Liver (tissue), 9 donors: Measurements from ENCODE around the gene GRID1. TPM values are rescaled to one million over a fixed set of nuclear protein-coding genes. Genes with fewer than 3 reads are reported as not detected.

Experiments used
- DNase-seq: peaks from one replicate; pipeline ENCODE4 v3.0.0-alpha.2; 2017; ENCODE audit warnings: low spot score
- H3K27ac ChIP-seq, 2 donors: one replicate each; pipeline ENCODE4 v1.7.0; 2013; ENCODE audit warnings: inconsistent platforms in 2 of 2, low read length in 2 of 2, control low read depth in 1 of 2, low read depth in 1 of 2, mild to moderate bottlenecking in 1 of 2
- H3K27me3 ChIP-seq, 4 donors: one replicate each; pipeline versions ENCODE4 v1.6.1 to v1.7.0; 2013; ENCODE audit warnings: low read length in 3 of 4, inconsistent platforms in 1 of 4, mild to moderate bottlenecking in 1 of 4, moderate library complexity in 1 of 4; ENCODE audit not compliant: control insufficient read depth in 4 of 4, insufficient read depth in 4 of 4
- H3K36me3 ChIP-seq, 4 donors: one replicate each; pipeline versions ENCODE4 v1.6.1 to v1.7.0; 2013; ENCODE audit warnings: low read length in 3 of 4, mild to moderate bottlenecking in 3 of 4, low read depth in 1 of 4, moderate library complexity in 1 of 4; ENCODE audit not compliant: control insufficient read depth in 4 of 4, insufficient read depth in 3 of 4
- H3K4me1 ChIP-seq, 4 donors: one replicate each; pipeline versions ENCODE4 v1.6.1 to v1.7.0; 2013; ENCODE audit warnings: low read length in 3 of 4, mild to moderate bottlenecking in 3 of 4, moderate library complexity in 1 of 4; ENCODE audit not compliant: control insufficient read depth in 4 of 4, insufficient read depth in 4 of 4
- H3K4me3 ChIP-seq, 3 donors: one replicate each; pipeline versions ENCODE4 v1.6.1 to v1.7.0; 2013; ENCODE audit warnings: low read length in 3 of 3, control low read depth in 1 of 3, low read depth in 1 of 3, mild to moderate bottlenecking in 1 of 3
- H3K9ac ChIP-seq, 2 donors: one replicate each; pipeline ENCODE4 v1.7.0; 2013; ENCODE audit warnings: low read length in 2 of 2, mild to moderate bottlenecking in 2 of 2, moderate library complexity in 2 of 2, control low read depth in 1 of 2, low read depth in 1 of 2
- H3K9me3 ChIP-seq, 4 donors: one replicate each; pipeline versions ENCODE4 v1.6.1 to v1.7.0; 2013; ENCODE audit warnings: low read length in 3 of 4; ENCODE audit not compliant: control insufficient read depth in 4 of 4
- ATF3 ChIP-seq: IDR thresholded peaks from 2 replicates; pipeline ENCODE4 v1.6.1; 2016; ENCODE audit warnings: antibody characterized with exemption
- CTCF ChIP-seq: fragments of 150-350 bp; IDR thresholded peaks from 2 replicates; pipeline ENCODE4 v1.5.1; 2017; ENCODE audit warnings: improper control_type of control experiment, low read depth, low read length; ENCODE audit not compliant: missing input control
- FOXA1 ChIP-seq: IDR thresholded peaks from 2 replicates; pipeline ENCODE4 v1.6.1; 2016; ENCODE audit warnings: antibody characterized with exemption
- FOXA2 ChIP-seq: IDR thresholded peaks from 2 replicates; pipeline ENCODE4 v1.6.1; 2016; ENCODE audit warnings: antibody characterized with exemption
- GABPA ChIP-seq, 2 donors: IDR thresholded peaks in 1 of 2; conservative IDR thresholded peaks in 1 of 2; 2 replicates each; pipeline ENCODE4 v1.6.1; 2016; ENCODE audit warnings: antibody characterized with exemption in 2 of 2, mild to moderate bottlenecking in 1 of 2, moderate library complexity in 1 of 2
- HNF4A ChIP-seq, 2 donors: conservative IDR thresholded peaks; 2 replicates each; pipeline ENCODE4 v1.6.1; 2016; ENCODE audit warnings: antibody characterized with exemption in 2 of 2, mild to moderate bottlenecking in 2 of 2
- HNF4G ChIP-seq: IDR thresholded peaks from 2 replicates; pipeline ENCODE4 v1.6.1; 2016; ENCODE audit warnings: antibody characterized with exemption
- RAD21 ChIP-seq, 2 donors: IDR thresholded peaks; 2 replicates each; pipeline ENCODE4 v1.6.1; 2016; ENCODE audit warnings: antibody characterized with exemption in 2 of 2, mild to moderate bottlenecking in 2 of 2
- REST ChIP-seq: IDR thresholded peaks from 2 replicates; pipeline ENCODE4 v1.6.1; 2016; ENCODE audit warnings: antibody characterized with exemption, mild to moderate bottlenecking
- RXRA ChIP-seq, 2 donors: IDR thresholded peaks; 2 replicates each; pipeline ENCODE4 v1.6.1; 2017 to 2018; ENCODE audit warnings: antibody characterized with exemption in 2 of 2, mild to moderate bottlenecking in 1 of 2
- SP1 ChIP-seq: IDR thresholded peaks from 2 replicates; pipeline ENCODE4 v1.6.1; 2018; ENCODE audit warnings: antibody characterized with exemption, mild to moderate bottlenecking
- TAF1 ChIP-seq: conservative IDR thresholded peaks from 2 replicates; pipeline ENCODE4 v1.6.1; 2016; ENCODE audit warnings: antibody characterized with exemption, mild to moderate bottlenecking
- ZBTB33 ChIP-seq: IDR thresholded peaks from 2 replicates; pipeline ENCODE4 v1.6.1; 2016; ENCODE audit warnings: antibody characterized with exemption
- WGBS: extraction: QIAGEN DNeasy Blood & Tissue Kit; methylation state at CpG from one replicate; pipeline ENCODE4 v1.1.7; 2013; 5-methylcytosine and 5-hydroxymethylcytosine counted together
- polyA plus RNA-seq, 2 donors: library from polyadenylated mRNA; stranded (reverse) in 1 of 2; unstranded in 1 of 2; fragments of 200-250 nt in 1 of 2; fragments of >200 nt in 1 of 2; fragmentation: Nextera tagmentation in 1 of 2; extraction: Ambion mirVana in 1 of 2; gene quantifications; one replicate each; pipeline versions ENCODE4 v1.2.1 to v1.2.3, GENCODE V29; 2013 to 2015
- total RNA-seq, 2 donors: library from RNA; depleted of rRNA; stranded (reverse); fragments of >200 nt; gene quantifications; one replicate each; pipeline ENCODE4 v1.2.3, GENCODE V29; 2014
- donor health status: healthy.
- donor health status: healthy.
- donor health status: healthy.
- donor health status: healthy.
- donor health status: healthy.

GRID1 gene
- total and polyA plus RNA-seq, 4 donors, result 0.09 to 0.17 (median 0.14) TPM; not detected in 1

GRCh38 chr10:86371691-86372090 lies 5.1 kb upstream of the GRID1 start:
- 79% methylated on average over 5 of the region's 5 CpGs for WGBS
- Histone ChIP-seq H3K9me3 (no peaks in the 10 kb centered on the region), H3K4me1 (peaks cover 0 to 10% (median 5%) of the 10 kb centered on the region in 4 donors), H3K9ac (no peak overlapping the region), H3K4me3 (no peak overlapping the region), H3K36me3 (no peaks in the 10 kb centered on the region), H3K27ac (no peak overlapping the region), H3K27me3 (peaks cover 0 to 6% (median 1%) of the 10 kb centered on the region in 4 donors)
- DNase-seq, result no peak
- TF ChIP-seq FOXA1 (no peak), HNF4A (conservative IDR thresholded peaks at IDR 0.05) (no peak), HNF4G (no peak), ATF3 (no peak)

- Histone ChIP-seq H3K36me3 (no peaks in the 10 kb centered on the region), H3K27me3 (peaks cover 0 to 6% (median 3%) of the 10 kb centered on the region in 4 donors), H3K9me3 (no peaks in the 10 kb centered on the region), H3K4me1 (peaks cover under 1 to 13% (median 6%) of the 10 kb centered on the region in 4 donors), H3K4me3 (no peak overlapping the region), H3K9ac (no peak overlapping the region), H3K27ac (no peak overlapping the region)
- WGBS, result 84% methylated on average over 7 of the region's 7 CpGs
- TF ChIP-seq RAD21 (IDR thresholded peaks at IDR 0.05), result no peak
- TF ChIP-seq GABPA (IDR thresholded peaks at IDR 0.05 in 1 of 2, conservative IDR thresholded peaks at IDR 0.05 in 1 of 2), result no peak
- no peak for DNase-seq
These were observed 4.5 kb upstream of the GRID1 start for GRCh38 chr10:86371116-86371515.

- H3K4me3 ChIP-seq, result no peak overlapping the region
- H3K27ac ChIP-seq, result no peak overlapping the region
- no peaks in the 10 kb centered on the region for H3K36me3 ChIP-seq
- 82% methylated on average over 4 of the region's 4 CpGs for WGBS
- H3K4me1 ChIP-seq, result peaks cover 9 to 23% (median 12%) of the 10 kb centered on the region in 4 donors
- H3K9me3 ChIP-seq, result no peaks in the 10 kb centered on the region
- H3K27me3 ChIP-seq, result peaks cover 3 to 6% (median 4%) of the 10 kb centered on the region in 4 donors
- H3K9ac ChIP-seq, result no peak overlapping the region
- TF ChIP-seq GABPA (IDR thresholded peaks at IDR 0.05 in 1 of 2, conservative IDR thresholded peaks at IDR 0.05 in 1 of 2) (no peak), CTCF (no peak), REST (no peak), TAF1 (no peak), RXRA (IDR thresholded peaks at IDR 0.05) (no peak), ATF3 (no peak), SP1 (no peak), ZBTB33 (no peak), FOXA2 (no peak)
- DNase-seq, result no peak
These were observed 3.5 kb upstream of the GRID1 start for GRCh38 chr10:86370006-86370585.
